WTC11 (cell line): ENCODE data around the gene RAB10.

ENCODE experiments used
- AFF4 ChIP-seq: sonication (generic); formaldehyde crosslinking; IDR thresholded peaks from 2 replicates; pipeline ENCODE4 v1.8.1; 2023; ENCODE audit warnings: mild to moderate bottlenecking, missing genetic modification reagents, borderline replicate concordance
- ATF3 ChIP-seq: sonication (generic); formaldehyde crosslinking; conservative IDR thresholded peaks from 2 replicates; pipeline ENCODE4 v1.8.1; 2022; ENCODE audit warnings: mild to moderate bottlenecking, missing genetic modification reagents
- CREM ChIP-seq: sonication (generic); formaldehyde crosslinking; IDR thresholded peaks from 2 replicates; pipeline ENCODE4 v1.8.1; 2022; ENCODE audit warnings: mild to moderate bottlenecking, missing genetic modification reagents, moderate library complexity
- CTCF ChIP-seq: fragments of 200-600 bp; IDR thresholded peaks from 2 replicates; pipeline ENCODE4 v1.8.0; 2022; ENCODE audit warnings: antibody characterized with exemption
- FOXJ3 ChIP-seq: sonication (generic); formaldehyde crosslinking; IDR thresholded peaks from 2 replicates; pipeline ENCODE4 v1.9.0; 2021; ENCODE audit warnings: missing genetic modification reagents, mild to moderate bottlenecking, borderline replicate concordance
- GABPB1 ChIP-seq: sonication (generic); formaldehyde crosslinking; IDR thresholded peaks from 2 replicates; pipeline ENCODE4 v1.8.1; 2023; ENCODE audit warnings: mild to moderate bottlenecking, missing genetic modification reagents
- JUN ChIP-seq: sonication (generic); formaldehyde crosslinking; IDR thresholded peaks from 2 replicates; pipeline ENCODE4 v1.8.0; 2023; ENCODE audit warnings: mild to moderate bottlenecking, missing genetic modification reagents
- TEAD4 ChIP-seq: sonication (generic); formaldehyde crosslinking; IDR thresholded peaks from 2 replicates; pipeline ENCODE4 v1.8.0; 2022; ENCODE audit warnings: mild to moderate bottlenecking, missing genetic modification reagents
- ZNF396 ChIP-seq: fragments of 250-450 bp; sonication (Bioruptor Pico); IDR thresholded peaks from 2 replicates; pipeline ENCODE4 v1.8.0; 2021; ENCODE audit warnings: mild to moderate bottlenecking, moderate library complexity, borderline replicate concordance
- TF ChIP-seq, protein P1 (sequence below): sonication (generic); formaldehyde crosslinking; IDR thresholded peaks from 2 replicates; pipeline ENCODE4 v1.8.0; 2022; ENCODE audit warnings: missing genetic modification reagents

DNA sequence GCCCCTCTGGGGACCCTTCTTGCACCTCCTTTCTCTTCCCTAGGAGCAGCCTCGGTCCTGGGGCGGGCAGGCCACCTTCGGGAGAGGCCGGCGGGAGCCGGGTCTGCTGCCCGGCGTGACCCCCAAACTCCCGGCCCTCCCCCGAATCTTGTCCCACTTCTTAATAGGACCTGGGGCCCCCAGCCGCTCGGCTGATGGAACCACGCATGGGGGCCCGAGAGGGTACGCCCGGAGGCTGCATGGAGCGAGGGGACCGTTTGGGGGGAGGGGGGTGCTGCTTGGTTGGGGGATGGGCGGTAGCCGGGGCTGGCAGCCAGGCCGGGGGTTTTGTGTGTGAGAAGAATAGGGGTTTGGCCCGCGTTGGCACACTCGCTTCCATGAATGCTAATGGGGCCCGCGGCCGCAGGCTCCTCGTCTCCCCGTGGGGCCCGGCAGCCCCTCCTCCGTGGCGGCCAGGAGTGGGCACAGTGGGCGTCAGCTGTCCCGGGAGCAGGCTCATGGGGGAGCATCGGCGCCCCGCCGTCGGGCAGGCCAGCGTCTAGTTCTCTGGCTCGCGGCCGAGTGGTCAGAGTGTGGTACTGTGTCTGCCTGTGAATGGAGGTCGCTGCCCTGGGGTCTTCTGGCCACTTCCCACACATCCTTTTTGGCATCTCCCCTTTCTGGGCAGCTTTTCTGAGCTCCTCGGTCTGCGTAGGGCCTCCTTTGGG is 140.0 kb downstream of the RAB10 start:
- TF ChIP-seq ATF3 (CRISPR knock-in tag): no peak
- no peak for TF ChIP-seq AFF4 (CRISPR knock-in tag)
- TF ChIP-seq GABPB1 (CRISPR knock-in tag): no peak
- TF ChIP-seq JUN (CRISPR knock-in tag): no peak
- TF ChIP-seq CTCF: no peak
- no peak for TF ChIP-seq TEAD4 (CRISPR knock-in tag)
- TF ChIP-seq, protein P1, sequence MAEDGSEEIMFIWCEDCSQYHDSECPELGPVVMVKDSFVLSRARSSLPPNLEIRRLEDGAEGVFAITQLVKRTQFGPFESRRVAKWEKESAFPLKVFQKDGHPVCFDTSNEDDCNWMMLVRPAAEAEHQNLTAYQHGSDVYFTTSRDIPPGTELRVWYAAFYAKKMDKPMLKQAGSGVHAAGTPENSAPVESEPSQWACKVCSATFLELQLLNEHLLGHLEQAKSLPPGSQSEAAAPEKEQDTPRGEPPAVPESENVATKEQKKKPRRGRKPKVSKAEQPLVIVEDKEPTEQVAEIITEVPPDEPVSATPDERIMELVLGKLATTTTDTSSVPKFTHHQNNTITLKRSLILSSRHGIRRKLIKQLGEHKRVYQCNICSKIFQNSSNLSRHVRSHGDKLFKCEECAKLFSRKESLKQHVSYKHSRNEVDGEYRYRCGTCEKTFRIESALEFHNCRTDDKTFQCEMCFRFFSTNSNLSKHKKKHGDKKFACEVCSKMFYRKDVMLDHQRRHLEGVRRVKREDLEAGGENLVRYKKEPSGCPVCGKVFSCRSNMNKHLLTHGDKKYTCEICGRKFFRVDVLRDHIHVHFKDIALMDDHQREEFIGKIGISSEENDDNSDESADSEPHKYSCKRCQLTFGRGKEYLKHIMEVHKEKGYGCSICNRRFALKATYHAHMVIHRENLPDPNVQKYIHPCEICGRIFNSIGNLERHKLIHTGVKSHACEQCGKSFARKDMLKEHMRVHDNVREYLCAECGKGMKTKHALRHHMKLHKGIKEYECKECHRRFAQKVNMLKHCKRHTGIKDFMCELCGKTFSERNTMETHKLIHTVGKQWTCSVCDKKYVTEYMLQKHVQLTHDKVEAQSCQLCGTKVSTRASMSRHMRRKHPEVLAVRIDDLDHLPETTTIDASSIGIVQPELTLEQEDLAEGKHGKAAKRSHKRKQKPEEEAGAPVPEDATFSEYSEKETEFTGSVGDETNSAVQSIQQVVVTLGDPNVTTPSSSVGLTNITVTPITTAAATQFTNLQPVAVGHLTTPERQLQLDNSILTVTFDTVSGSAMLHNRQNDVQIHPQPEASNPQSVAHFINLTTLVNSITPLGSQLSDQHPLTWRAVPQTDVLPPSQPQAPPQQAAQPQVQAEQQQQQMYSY (CRISPR knock-in tag): no peak
- no peak for TF ChIP-seq ZNF396 (CRISPR knock-in tag)
- no peak for TF ChIP-seq CREM
- no peak for TF ChIP-seq FOXJ3 (CRISPR knock-in tag)
